Hematopoietic multipotent progenitor cell treated with erythropoietin and hydrocortisone succinate and interleukin-3 and kit ligand, for 6 days (in vitro differentiated cells): ENCODE results near the gene LCP2.

ENCODE experiments used
- DNase-seq: peaks from one replicate; pipeline ENCODE4 v3.0.0-alpha.2; 2015

Gene LCP2

GRCh38 chr5:170297589-170298462 is at the start of gene LCP2:
Gene LCP2 (minus strand): TSS chr5:170297777. CDS start chr5:170297611, 166 bp downstream.
- DNase-seq: peak; percentile 79

GRCh38 chr5:170347022-170347567 is 49.5 kb upstream of the LCP2 start:
- DNase-seq: no peak

GRCh38 chr5:170345971-170346370 is 48.4 kb upstream of the LCP2 start:
- DNase-seq: no peak

- DNase-seq: no peak
Observed at GRCh38 chr5:170343177-170343576, 45.6 kb upstream of the LCP2 start.

GRCh38 chr5:170342153-170342725 is 44.7 kb upstream of the LCP2 start:
- DNase-seq: no peak

- DNase-seq: no peak
Observed at GRCh38 chr5:170341545-170341944, 44.0 kb upstream of the LCP2 start.

GRCh38 chr5:170339780-170340167 is 42.2 kb upstream of the LCP2 start:
- no peak for DNase-seq

GRCh38 chr5:170338933-170339779 is 41.6 kb upstream of the LCP2 start:
- DNase-seq: peak; percentile 85

GRCh38 chr5:170338291-170338690 is 40.7 kb upstream of the LCP2 start:
- peak; percentile 79 for DNase-seq

GRCh38 chr5:170337045-170337733 is 39.6 kb upstream of the LCP2 start:
- DNase-seq: no peak

- no peak for DNase-seq
Observed at GRCh38 chr5:170336065-170336464, 38.5 kb upstream of the LCP2 start.

- DNase-seq: no peak
Observed at GRCh38 chr5:170334626-170335025, 37.0 kb upstream of the LCP2 start.

- DNase-seq: peak; percentile 93
Observed at GRCh38 chr5:170333161-170333910, 35.8 kb upstream of the LCP2 start.

- DNase-seq: no peak
Observed at GRCh38 chr5:170332058-170332457, 34.5 kb upstream of the LCP2 start.

GRCh38 chr5:170330568-170331054 is 33.0 kb upstream of the LCP2 start:
- DNase-seq: no peak

GRCh38 chr5:170329524-170329923 is 31.9 kb upstream of the LCP2 start:
- no peak for DNase-seq

- DNase-seq: peak; percentile 62
Observed at GRCh38 chr5:170327829-170328228, 30.3 kb upstream of the LCP2 start.

GRCh38 chr5:170327168-170327567 is 29.6 kb upstream of the LCP2 start:
- DNase-seq: no peak

- no peak for DNase-seq
Observed at GRCh38 chr5:170319301-170319700, 21.7 kb upstream of the LCP2 start.

GRCh38 chr5:170317499-170317898 is 19.9 kb upstream of the LCP2 start:
- DNase-seq: no peak

GRCh38 chr5:170316937-170317336 is 19.4 kb upstream of the LCP2 start:
- DNase-seq: peak; percentile 97

- DNase-seq: peak; percentile 50
Observed at GRCh38 chr5:170315154-170315553, 17.6 kb upstream of the LCP2 start.
